ENCODE results near the gene WFDC5.
A peak's percentile ranks its signal among the peaks of the same experiment; 100 is the strongest.
"Not testable (repeated sequence)": the region's sequence is repeated elsewhere in the genome, so short reads cannot be mapped to it uniquely, and the experiment has no call there.

The WFDC5 gene

DNA sequence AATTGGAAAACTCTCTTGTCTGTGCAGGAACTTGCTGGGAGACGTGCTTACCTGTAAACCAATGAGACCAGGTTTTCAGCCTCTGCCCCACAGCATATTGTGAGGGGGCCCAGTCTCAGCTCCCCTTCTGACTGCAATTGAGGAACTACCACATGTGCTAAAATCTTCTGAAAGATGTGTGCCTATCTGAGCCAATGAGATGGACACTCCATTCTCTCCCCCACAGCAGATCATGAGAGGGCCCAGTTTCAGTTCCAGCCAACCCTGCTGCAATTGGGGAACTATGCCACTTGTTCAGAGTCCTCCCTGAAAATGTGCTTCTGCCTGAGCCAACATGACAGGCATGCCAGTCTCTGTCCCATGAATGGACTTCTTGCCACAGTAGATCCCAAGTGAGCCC lies 38.8 kb upstream of the WFDC5 start:
- H3K4me1 ChIP-seq = no peaks in the 10 kb centered on the region
- H3K27ac ChIP-seq = no peak overlapping the region
- intact Hi-C loops (cut with DNase I; ENCODE audit: low total_unique reads) = no loop called here
- H3K9me3 ChIP-seq = no peaks in the 10 kb centered on the region
- TF ChIP-seq, protein P1, sequence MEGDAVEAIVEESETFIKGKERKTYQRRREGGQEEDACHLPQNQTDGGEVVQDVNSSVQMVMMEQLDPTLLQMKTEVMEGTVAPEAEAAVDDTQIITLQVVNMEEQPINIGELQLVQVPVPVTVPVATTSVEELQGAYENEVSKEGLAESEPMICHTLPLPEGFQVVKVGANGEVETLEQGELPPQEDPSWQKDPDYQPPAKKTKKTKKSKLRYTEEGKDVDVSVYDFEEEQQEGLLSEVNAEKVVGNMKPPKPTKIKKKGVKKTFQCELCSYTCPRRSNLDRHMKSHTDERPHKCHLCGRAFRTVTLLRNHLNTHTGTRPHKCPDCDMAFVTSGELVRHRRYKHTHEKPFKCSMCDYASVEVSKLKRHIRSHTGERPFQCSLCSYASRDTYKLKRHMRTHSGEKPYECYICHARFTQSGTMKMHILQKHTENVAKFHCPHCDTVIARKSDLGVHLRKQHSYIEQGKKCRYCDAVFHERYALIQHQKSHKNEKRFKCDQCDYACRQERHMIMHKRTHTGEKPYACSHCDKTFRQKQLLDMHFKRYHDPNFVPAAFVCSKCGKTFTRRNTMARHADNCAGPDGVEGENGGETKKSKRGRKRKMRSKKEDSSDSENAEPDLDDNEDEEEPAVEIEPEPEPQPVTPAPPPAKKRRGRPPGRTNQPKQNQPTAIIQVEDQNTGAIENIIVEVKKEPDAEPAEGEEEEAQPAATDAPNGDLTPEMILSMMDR (IDR thresholded peaks at IDR 0.05) = no peak
- H3K4me3 ChIP-seq = no peak overlapping the region
- DNase-seq = peak in 1 of 2 donors; percentile 28
- no peaks in the 10 kb centered on the region for H3K36me3 ChIP-seq
- no peaks in the 10 kb centered on the region for H3K27me3 ChIP-seq

DNA sequence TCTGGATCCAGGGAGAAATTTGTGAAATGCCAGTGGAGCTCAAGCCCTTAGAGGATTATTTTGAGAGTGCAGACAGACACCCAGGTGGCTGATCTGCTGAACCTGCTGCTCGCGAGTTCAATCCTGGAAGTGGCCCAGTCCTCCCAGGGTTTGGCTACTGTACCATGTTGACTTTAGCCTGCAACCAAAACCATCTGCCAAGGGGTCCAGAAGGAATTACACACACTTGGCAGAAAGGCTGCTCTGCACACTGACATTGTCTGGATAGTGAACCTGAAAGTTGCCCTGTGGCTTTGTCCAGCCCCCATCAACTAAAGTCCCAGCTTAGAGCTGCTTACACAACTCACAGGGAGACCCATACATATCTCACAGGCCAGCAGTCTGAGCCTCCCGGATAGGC lies 38.2 kb upstream of the WFDC5 start:
- TF ChIP-seq, protein P1 (IDR thresholded peaks at IDR 0.05) = no peak

DNA sequence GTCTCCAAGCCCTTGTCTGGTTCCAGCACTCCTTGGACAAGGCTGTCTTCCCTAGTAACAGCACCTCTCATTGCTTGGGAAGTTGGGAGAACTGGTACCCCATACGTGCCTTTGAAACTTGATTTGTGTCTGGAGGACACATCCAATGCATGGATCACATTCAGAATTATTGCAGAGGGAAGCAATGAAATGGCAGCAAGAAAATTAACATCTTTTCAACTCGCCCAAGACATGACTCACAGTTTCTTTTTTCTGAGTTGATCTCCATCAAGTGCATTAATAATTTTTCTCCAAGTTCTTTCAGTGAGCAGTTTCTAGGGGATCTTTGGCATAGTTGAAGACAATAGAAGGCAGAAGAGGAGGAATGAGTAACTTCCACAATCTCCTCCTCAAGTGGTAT lies 37.4 kb upstream of the WFDC5 start:
- intact Hi-C loops (cut with DNase I; ENCODE audit: low total_unique reads) = no loop called here
- Histone ChIP-seq H3K36me3 (no peaks in the 10 kb centered on the region), H3K9me3 (no peaks in the 10 kb centered on the region), H3K4me3 (no peak overlapping the region), H3K27me3 (peaks cover 0 to 3% of the 10 kb centered on the region in 2 donors), H3K4me1 (no peaks in the 10 kb centered on the region), H3K27ac (no peak overlapping the region)
- no peak for DNase-seq
- TF ChIP-seq, protein P1 (IDR thresholded peaks at IDR 0.05) = no peak

More for the DNA sequence above, 38.2 kb upstream of the WFDC5 start:
- Histone ChIP-seq H3K36me3 (no peaks in the 10 kb centered on the region), H3K4me3 (no peak overlapping the region), H3K9me3 (no peaks in the 10 kb centered on the region), H3K27ac (no peak overlapping the region), H3K27me3 (no peaks in the 10 kb centered on the region), H3K4me1 (no peaks in the 10 kb centered on the region)
- intact Hi-C loops (cut with DNase I; ENCODE audit: low total_unique reads) = no loop called here
- no peak for DNase-seq

DNA sequence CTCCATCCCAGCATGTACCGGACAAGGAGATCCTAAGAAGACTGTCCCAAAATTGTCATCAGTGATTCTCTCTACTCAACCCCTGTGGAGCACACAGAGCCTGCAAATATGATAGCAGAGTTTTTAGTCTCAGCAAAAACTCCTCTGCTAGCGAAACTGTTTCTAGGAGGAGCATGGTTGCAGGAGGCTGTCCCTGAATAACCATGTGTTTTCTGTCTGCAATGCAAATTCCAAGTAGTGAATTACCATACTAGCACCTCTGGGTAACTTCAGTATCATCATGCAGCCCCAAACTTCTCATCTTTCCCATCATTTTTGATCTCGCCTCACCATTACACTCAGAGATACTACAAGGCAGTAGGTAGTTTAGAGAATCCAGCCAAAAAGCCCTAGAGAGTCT lies 34.1 kb upstream of the WFDC5 start:
- peaks cover 0 to 3% of the 10 kb centered on the region in 2 donors for H3K27me3 ChIP-seq
- TF ChIP-seq, protein P1 (IDR thresholded peaks at IDR 0.05) = no peak

DNA sequence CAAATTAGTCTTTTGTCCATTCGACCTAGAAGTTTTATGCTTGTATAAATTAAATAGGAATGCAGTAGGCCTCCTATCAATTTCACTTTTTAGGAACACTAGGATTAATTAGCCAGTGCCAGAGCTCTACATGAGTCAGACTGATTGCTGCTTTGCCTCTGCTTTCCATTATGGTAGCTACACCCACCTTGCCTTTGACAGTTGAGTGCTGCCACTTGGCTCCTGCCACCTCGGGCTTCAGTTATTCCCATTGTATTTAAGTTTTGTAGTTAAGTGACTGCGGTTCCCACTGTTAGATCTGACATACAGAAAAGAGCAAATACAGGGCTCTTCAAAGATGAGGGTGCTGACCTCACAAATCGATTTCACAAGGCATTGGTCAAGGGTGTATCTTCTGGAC lies 25.9 kb upstream of the WFDC5 start:
- DNase-seq = no peak
- no peaks in the 10 kb centered on the region for H3K9me3 ChIP-seq
- intact Hi-C loops (cut with DNase I; ENCODE audit: low total_unique reads) = no loop called here

More for the DNA sequence above, 34.1 kb upstream of the WFDC5 start:
- Histone ChIP-seq H3K4me1 (no peaks in the 10 kb centered on the region), H3K27ac (no peak overlapping the region), H3K4me3 (no peak overlapping the region), H3K36me3 (no peaks in the 10 kb centered on the region), H3K9me3 (no peaks in the 10 kb centered on the region)
- intact Hi-C loops (cut with DNase I; ENCODE audit: low total_unique reads) = no loop called here
- no peak for DNase-seq

DNA sequence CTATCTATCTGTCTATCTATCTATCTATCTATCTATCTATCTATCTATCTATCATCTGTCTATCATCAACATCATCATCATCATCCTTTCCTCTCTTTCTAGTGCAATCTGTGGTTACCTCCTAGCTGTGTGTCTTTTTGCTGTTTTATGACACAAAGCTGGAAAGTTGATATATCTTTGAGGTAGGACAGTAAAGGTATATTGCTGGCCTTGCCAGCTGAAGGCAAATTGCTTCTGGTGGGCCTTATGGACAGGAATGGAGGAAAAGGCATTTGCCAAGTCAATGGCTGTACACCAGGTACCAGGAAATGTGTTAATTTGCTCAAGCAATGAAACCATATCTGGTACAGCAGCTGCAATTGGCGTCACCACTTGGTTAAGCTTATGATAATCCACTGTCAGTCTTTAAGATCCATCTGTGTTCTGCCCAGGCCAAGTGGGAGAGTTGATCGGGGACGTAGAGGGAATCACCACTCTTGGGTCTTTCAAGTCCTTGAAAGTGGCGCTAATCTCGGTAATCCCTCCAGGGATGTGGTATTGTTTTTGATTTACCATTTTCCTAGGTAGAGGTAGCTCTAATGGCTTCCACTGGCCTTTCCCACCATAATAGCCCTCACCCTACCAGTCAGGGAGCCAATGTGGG lies 24.9 kb upstream of the WFDC5 start:
- DNase-seq; H3K4me3 ChIP-seq; intact Hi-C loops (cut with DNase I; ENCODE audit: low total_unique reads); H3K9me3 ChIP-seq; H3K4me1 ChIP-seq; H3K27ac ChIP-seq; H3K36me3 ChIP-seq; H3K27me3 ChIP-seq: not testable (repeated sequence)

More for the DNA sequence above, 25.9 kb upstream of the WFDC5 start:
- Histone ChIP-seq H3K36me3 (no peaks in the 10 kb centered on the region), H3K27ac (no peak overlapping the region), H3K4me1 (no peaks in the 10 kb centered on the region), H3K27me3 (peaks cover 0 to 3% of the 10 kb centered on the region in 2 donors), H3K4me3 (no peak overlapping the region)
- TF ChIP-seq, protein P1 (IDR thresholded peaks at IDR 0.05) = no peak

All from tibial artery (tissue), 4 donors.